Kidney glomerular epithelial cell (primary cell): Measurements from ENCODE around the gene REC8.
A peak's percentile ranks its signal among the peaks of the same experiment; 100 is the strongest.

Experiments
- DNase-seq: peaks from one replicate; lab custom pipeline; 2025; lab: John Stamatoyannopoulos, UW

Gene REC8

GRCh38 chr14:24159777-24160498 lies 11.9 kb upstream of the REC8 start:
- no peak for DNase-seq

GRCh38 chr14:24160499-24160849 lies 11.4 kb upstream of the REC8 start:
- DNase-seq, result no peak

- peak; percentile 96 for DNase-seq
Measured at GRCh38 chr14:24160850-24161804, 10.8 kb upstream of the REC8 start, which contains the start of gene IRF9. IRF9 (plus strand) TSS chr14:24161265; CDS start chr14:24162145, 880 bp downstream.

DNA sequence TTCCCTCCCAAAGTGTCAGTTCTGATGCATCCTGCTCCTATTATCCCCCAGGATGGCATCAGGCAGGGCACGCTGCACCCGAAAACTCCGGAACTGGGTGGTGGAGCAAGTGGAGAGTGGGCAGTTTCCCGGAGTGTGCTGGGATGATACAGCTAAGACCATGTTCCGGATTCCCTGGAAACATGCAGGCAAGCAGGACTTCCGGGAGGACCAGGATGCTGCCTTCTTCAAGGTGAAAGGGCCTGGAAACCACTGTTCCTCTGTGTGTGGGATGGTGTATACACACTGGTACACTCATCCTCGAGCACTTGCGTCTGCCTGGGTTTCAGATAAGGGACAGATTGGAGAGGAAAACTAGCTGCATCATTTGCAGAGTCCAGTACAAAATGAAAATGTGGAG lies 9.8 kb upstream of the REC8 start:
- DNase-seq, result no peak

DNA sequence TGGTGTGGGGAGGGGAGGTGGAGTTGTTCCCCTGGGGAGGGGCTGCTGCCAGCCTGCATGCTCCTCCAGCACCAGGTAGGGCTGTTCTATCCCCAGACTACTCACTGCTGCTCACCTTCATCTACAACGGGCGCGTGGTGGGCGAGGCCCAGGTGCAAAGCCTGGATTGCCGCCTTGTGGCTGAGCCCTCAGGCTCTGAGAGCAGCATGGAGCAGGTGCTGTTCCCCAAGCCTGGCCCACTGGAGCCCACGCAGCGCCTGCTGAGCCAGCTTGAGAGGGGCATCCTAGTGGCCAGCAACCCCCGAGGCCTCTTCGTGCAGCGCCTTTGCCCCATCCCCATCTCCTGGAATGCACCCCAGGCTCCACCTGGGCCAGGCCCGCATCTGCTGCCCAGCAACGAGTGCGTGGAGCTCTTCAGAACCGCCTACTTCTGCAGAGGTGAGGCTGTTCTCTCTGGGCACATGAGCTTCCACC lies 7.3 kb upstream of the REC8 start:
- no peak for DNase-seq

GRCh38 chr14:24165785-24166184 lies 6.1 kb upstream of the REC8 start:
- DNase-seq, result no peak

DNA sequence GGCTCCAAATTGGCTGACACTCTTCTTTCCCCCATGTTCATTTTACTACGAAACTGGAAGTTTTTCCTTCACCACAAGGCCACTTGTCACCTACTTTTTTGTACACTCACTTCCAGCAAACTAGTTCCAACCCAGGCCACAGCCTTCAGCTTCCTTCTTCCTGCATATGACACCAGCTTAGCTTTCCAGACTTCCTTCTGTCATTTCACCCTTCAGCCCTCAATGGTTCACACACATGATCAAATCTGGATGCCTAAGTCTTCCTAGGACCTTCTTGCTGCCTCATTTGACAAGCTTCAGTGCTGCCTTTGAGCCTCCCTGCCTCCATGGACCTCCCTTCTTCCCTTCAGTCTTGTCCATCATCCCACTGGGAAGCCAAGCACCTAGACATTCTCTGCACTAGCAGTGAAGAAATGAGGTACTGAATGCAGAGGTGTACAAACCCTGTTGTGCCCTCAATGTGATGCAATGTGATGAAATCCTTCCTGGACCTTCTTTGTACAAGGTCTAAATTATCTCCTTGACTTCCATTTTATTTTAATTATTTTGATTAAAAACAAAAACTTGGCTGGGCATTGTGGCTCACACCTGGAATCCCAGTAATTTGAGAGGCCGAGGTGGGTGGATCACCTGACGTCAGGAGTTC lies 4.3 kb upstream of the REC8 start:
- DNase-seq, result no peak

- no peak for DNase-seq
Measured at GRCh38 chr14:24172261-24172860, 481 bp downstream of the REC8 start.

DNA sequence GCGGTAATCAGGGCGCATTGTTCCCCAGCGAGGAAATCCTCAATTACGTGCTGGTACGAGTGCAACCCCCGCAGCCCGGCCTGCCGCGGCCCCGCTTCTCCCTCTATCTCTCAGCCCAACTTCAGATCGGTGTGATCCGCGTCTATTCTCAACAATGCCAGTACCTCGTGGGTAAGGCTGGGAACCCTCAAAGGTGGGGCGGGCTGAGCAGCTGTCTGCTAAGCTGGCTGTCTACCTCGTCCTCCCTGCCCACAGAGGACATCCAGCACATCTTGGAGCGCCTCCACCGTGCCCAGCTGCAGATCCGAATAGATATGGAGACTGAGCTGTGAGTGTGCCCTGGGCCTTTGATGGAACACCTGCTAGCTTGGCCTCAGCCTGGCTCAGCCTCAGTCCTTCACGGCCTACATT lies 996 bp downstream of the REC8 start:
- DNase-seq, result no peak

DNA sequence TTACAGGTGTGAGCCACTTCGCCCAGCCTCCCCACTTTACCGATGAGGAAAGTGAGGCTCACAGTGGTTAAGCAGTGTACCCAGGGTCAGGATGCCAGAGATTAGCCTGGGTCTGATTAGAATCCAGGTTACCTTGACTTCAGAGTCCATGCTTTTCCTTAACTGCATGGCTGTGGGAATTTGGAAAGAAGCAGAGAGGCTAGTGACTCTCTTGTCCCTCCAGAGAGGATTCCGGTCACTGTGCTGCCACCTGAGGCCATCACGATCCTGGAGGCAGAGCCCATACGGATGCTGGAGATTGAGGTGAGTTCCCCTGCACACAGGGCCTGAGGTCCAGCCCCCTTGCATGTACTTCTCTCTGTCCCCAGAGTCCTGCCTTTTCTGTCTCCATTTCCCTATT lies 4.7 kb downstream of the REC8 start:
- no peak for DNase-seq

DNA sequence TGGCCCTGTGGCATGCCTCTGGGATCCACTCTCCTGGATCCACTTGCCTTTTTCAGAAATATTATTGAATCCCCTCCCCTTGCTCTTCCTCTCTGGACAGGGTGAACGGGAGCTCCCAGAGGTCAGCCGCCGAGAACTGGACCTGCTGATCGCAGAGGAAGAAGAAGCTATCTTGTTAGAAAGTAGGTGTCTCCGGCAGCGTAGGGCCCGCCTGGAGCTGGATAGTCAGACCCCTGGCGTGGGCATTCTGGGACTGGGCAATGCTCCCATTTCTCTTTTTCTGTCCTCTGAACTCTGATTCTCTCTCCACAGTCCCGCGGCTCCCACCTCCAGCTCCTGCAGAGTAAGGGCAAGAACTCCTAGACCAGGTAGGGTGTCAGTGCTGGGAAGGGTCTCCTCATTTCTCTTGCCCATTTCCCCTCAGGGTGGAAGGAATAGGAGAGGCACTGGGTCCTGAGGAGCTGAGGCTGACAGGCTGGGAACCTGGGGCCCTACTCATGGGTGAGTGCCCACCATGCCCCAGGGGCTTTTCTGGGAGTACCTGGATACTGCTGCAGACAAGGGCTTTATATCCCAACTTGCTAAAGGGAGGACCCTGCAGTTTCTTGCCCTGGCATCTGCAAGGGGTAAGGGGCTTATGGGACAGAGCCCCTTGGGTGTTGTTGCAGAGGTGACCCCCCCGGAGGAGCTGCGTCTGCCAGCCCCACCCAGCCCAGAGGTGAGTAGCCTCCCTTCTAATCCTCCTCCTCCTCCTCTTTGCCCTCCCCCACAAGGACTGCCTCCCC lies 5.4 kb downstream of the REC8 start:
- DNase-seq, result no peak

DNA sequence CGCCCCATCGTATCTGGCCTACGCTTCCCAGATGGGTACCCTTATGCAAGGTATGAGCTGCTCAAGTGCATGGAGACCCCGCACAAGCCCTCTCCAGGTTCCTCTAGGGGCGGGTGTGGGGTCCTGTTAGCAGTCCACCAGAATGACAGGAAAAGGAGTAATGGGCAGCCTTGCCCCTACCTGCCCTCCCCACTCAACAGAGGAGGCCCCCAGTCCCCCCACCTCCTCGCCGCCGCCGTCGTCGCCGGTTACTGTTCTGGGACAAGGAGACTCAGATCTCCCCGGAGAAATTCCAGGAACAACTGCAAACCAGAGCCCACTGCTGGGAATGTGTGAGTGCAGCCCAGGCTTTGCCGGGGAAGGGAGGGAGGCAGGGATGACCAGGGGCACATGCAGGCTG lies 6.0 kb downstream of the REC8 start:
- no peak for DNase-seq

- no peak for DNase-seq
Measured at GRCh38 chr14:24178399-24179178, 6.7 kb downstream of the REC8 start.

DNA sequence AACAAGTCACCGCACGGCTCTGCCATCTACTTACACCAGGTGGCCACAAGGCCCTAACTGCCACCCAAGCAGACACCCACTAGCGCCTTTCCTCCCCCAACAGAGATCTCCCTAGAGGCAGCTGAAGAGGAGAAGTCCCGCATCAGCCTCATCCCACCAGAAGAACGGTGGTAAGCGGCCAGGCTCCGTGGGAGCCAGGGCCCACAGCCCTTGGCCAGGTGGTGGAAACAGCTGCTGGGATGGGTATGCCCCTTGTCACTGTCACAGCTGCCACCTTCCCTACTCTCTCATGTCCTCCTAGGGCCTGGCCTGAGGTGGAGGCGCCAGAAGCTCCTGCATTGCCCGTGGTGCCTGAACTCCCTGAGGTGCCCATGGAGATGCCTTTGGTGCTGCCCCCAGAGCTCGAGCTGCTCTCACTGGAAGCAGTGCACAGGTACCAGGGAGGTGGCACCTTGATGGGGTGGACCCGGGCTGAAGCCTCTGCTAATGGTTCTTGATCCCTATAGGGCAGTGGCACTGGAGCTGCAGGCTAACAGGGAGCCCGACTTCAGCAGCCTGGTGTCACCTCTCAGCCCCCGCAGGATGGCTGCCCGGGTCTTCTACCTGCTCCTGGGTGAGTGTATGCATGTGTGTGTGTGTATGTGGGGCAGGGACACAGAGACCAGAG lies 7.5 kb downstream of the REC8 start:
- no peak for DNase-seq

DNA sequence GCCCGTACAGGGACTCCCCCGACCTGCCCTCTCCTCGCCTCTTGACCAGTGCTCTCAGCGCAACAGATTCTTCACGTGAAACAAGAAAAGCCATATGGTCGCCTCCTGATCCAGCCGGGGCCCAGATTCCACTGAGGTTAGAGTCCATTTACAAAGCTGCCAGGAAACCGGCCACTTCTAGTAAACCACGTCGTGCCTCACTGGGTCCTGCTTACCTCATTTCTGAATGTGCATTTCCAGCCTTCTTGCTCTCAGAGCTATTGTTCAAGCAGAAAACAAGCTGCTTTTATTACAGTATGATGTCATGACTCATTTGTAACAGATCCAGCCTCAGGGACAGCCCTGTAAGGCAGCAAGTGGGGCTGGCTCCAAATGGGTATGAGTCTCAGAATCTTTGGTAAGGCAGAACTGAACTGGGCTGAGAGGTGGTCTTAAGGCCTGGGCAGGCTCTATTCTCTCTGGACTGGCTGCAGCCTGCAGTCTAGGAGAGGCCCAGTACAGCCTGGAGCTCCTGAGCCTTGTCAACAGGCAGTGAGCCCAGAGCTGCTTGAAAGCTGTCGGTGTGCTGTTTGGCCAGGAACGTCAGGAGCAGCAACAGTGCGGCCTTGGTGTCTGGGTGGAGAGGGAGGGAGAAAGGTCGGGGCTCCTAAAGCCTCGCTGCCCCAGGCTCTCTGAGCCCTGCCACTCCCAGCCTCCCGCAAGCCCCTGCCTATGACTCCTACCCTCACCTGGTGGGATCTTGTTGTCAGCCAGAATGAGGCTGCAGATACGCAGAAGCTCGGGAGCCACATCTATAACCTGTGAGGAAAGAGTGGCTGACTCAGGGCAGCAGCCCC lies 8.3 kb downstream of the REC8 start:
- peak; percentile 94 for DNase-seq

- DNase-seq, result no peak
Measured at GRCh38 chr14:24181371-24182077, 9.6 kb downstream of the REC8 start.

GRCh38 chr14:24182110-24182882 lies 10.4 kb downstream of the REC8 start:
- no peak for DNase-seq
